ENCODE results near the gene CYFIP1. TPM values are rescaled to one million over a fixed set of nuclear protein-coding genes. Genes with fewer than 3 reads are reported as not detected.

CYFIP1 gene
- total and polyA plus RNA-seq, 9 of the 15 experiments (the other 6 are each of a cell fraction or from before 2014, with no cell fraction given): 3.8 to 59.8 (median 28.3) TPM

- TF ChIP-seq, protein P1, sequence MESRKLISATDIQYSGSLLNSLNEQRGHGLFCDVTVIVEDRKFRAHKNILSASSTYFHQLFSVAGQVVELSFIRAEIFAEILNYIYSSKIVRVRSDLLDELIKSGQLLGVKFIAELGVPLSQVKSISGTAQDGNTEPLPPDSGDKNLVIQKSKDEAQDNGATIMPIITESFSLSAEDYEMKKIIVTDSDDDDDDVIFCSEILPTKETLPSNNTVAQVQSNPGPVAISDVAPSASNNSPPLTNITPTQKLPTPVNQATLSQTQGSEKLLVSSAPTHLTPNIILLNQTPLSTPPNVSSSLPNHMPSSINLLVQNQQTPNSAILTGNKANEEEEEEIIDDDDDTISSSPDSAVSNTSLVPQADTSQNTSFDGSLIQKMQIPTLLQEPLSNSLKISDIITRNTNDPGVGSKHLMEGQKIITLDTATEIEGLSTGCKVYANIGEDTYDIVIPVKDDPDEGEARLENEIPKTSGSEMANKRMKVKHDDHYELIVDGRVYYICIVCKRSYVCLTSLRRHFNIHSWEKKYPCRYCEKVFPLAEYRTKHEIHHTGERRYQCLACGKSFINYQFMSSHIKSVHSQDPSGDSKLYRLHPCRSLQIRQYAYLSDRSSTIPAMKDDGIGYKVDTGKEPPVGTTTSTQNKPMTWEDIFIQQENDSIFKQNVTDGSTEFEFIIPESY (CRISPR knock-in tag; IDR thresholded peaks at IDR 0.05): 0 out of 2 replicates have a peak, but pooled peaks have one; percentile 9
- TF ChIP-seq ATF4 (CRISPR knock-in tag; IDR thresholded peaks at IDR 0.05) (no peak), NCOR1 (IDR thresholded peaks at IDR 0.05) (peak; percentile 22; the same call in 1 of the 2 replicates), SMC3 (conservative IDR thresholded peaks at IDR 0.05; ENCODE audit: insufficient read depth, low read depth, low read length) (no peak), CTBP1 (IDR thresholded peaks at IDR 0.05; ENCODE audit: borderline replicate concordance) (peak; percentile 35; the same call in 1 of the 2 replicates), HDAC2 (IDR thresholded peaks at IDR 0.05) (peak; percentile 19; the same call in 1 of the 2 replicates), TCF3 (CRISPR knock-in tag; IDR thresholded peaks at IDR 0.05) (peak; percentile 36; the same call in 1 of the 2 replicates), ZNF263 (CRISPR knock-in tag; IDR thresholded peaks at IDR 0.05; ENCODE audit: borderline replicate concordance) (no peak), TEAD4 (IDR thresholded peaks at IDR 0.05; ENCODE audit: low read length) (0 out of 2 replicates have a peak, but pooled peaks have one; percentile 14), TEAD4 (CRISPR knock-in tag; IDR thresholded peaks at IDR 0.05; ENCODE audit: borderline replicate concordance) (no peak), EWSR1 (IDR thresholded peaks at IDR 0.05; ENCODE audit: borderline replicate concordance, low read depth, partially characterized antibody) (no peak), GTF2E2 (tag; IDR thresholded peaks at IDR 0.05) (no peak), ARID1B (IDR thresholded peaks at IDR 0.05) (peak; percentile 54), POLR3G (IDR thresholded peaks at IDR 0.05; ENCODE audit: extremely low read depth, insufficient read length, insufficient replicate concordance) (no peak), RCOR1 (IDR thresholded peaks at IDR 0.05; ENCODE audit: borderline replicate concordance in 1 of 2, low read depth in 2 of 2, low read length in 2 of 2) (no peak), CBFA2T3 (IDR thresholded peaks at IDR 0.05) (peak; percentile 67), EGR1 (conservative IDR thresholded peaks at IDR 0.05) (peak; percentile 50; the same call in 1 of the 2 replicates), SP1 (CRISPR knock-in tag; IDR thresholded peaks at IDR 0.05) (no peak), FOXK2 (conservative IDR thresholded peaks at IDR 0.05 in 1 of 2, IDR thresholded peaks at IDR 0.05 in 1 of 2; ENCODE audit: low read depth in 2 of 2) (peak; percentile 32 to 37; a peak in 1 of 4 replicates), ETV1 (tag; conservative IDR thresholded peaks at IDR 0.05; ENCODE audit: low read depth) (peak; percentile 61; the same call in 1 of the 2 replicates), TAF7 (tag; IDR thresholded peaks at IDR 0.05) (no peak), ATF1 (CRISPR knock-in tag; IDR thresholded peaks at IDR 0.05) (no peak), ATF1 (tag; IDR thresholded peaks at IDR 0.05) (peak; percentile 36; the same call in 1 of the 2 replicates)
- TF ChIP-seq, protein P2, sequence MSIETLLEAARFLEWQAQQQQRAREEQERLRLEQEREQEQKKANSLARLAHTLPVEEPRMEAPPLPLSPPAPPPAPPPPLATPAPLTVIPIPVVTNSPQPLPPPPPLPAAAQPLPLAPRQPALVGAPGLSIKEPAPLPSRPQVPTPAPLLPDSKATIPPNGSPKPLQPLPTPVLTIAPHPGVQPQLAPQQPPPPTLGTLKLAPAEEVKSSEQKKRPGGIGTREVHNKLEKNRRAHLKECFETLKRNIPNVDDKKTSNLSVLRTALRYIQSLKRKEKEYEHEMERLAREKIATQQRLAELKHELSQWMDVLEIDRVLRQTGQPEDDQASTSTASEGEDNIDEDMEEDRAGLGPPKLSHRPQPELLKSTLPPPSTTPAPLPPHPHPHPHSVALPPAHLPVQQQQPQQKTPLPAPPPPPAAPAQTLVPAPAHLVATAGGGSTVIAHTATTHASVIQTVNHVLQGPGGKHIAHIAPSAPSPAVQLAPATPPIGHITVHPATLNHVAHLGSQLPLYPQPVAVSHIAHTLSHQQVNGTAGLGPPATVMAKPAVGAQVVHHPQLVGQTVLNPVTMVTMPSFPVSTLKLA (conservative IDR thresholded peaks at IDR 0.05): peak; percentile 73 to 89
- TF ChIP-seq, protein P3, sequence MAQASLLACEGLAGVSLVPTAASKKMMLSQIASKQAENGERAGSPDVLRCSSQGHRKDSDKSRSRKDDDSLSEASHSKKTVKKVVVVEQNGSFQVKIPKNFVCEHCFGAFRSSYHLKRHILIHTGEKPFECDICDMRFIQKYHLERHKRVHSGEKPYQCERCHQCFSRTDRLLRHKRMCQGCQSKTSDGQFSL (CRISPR knock-in tag; IDR thresholded peaks at IDR 0.05): no peak
- TF ChIP-seq, protein P3 (tag; IDR thresholded peaks at IDR 0.05): no peak
These were observed 31.1 kb downstream of the CYFIP1 start (continued) for GRCh38 chr15:22949074-22949547.

All from K562 (cell line).